ENCODE results near the gene PPP2R5E. TPM values are rescaled to one million over a fixed set of nuclear protein-coding genes. Genes with fewer than 3 reads are reported as not detected.

The PPP2R5E gene
- total and polyA plus RNA-seq, 9 of the 15 experiments (the other 6 are each of a cell fraction or from before 2014, with no cell fraction given): 4.2 to 30.3 (median 11.0) TPM

DNA sequence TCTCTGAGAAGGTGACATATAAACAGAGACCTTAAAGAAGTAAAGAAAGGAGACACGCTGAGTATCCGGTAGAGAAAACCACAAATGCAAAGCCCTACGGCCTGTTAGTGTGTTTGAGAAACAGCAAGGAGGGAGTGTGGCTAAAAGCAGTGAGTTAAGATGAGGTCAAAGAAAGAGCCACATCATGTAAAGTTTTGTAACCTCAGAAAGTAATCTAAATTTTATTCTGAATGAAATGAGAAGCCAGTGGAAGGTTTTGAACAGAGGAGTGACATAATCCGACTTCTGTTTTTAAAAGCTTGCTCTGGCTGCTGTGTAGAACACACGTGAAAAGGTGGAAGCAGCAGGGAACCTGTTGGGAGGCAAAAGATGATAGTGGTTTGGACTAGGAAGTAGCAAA, 32.6 kb downstream of the PPP2R5E start:
- CTCF ChIA-PET (ENCODE audit: low intra/inter-chr PET ratio): no interaction called here
- intact Hi-C loops (cut with micrococcal nuclease) (no loop called here), in situ Hi-C loops (cut with MboI) (no loop called here)
- Histone ChIP-seq H3K9ac (ENCODE audit: insufficient read depth in 1 of 2, low read depth in 2 of 2, low read length in 2 of 2) (no peak overlapping the region), H3K36me3 (ENCODE audit: control insufficient read depth, insufficient read depth, low read length) (peaks cover 5% of the 10 kb centered on the region; the same call in 2 of the 3 replicates), H3K4me2 (ENCODE audit: insufficient read depth, low read length) (no peak overlapping the region), H4K20me1 (replicated peaks; ENCODE audit: control insufficient read depth, insufficient read depth, low read length) (no peaks in the 10 kb centered on the region), H3K79me2 (ENCODE audit: control insufficient read depth, insufficient read depth, low read length) (peaks cover 73% of the 10 kb centered on the region), H3K9me3 (replicated peaks; ENCODE audit: control insufficient read depth, insufficient read depth, low read depth, low read length) (no peaks in the 10 kb centered on the region), H3K27ac (ENCODE audit: extremely low read depth, low read depth, low read length) (no peak overlapping the region), H3K27me3 (ENCODE audit: control insufficient read depth in 2 of 2, insufficient read depth in 2 of 2, low read length in 2 of 2) (no peaks in the 10 kb centered on the region), H2AFZ (ENCODE audit: low read depth, low read length) (no peak overlapping the region), H3K4me1 (replicated peaks in 1 of 2; ENCODE audit: control insufficient read depth in 2 of 2, insufficient read depth in 2 of 2, low read length in 2 of 2) (no peaks in the 10 kb centered on the region; a peak in 2 of 5 replicates), H3K9me1 (ENCODE audit: control insufficient read depth, insufficient read depth, low read length) (no peaks in the 10 kb centered on the region), H3K4me3 (no peak overlapping the region)
- no peak for DNase-seq (ENCODE audit: extremely low read depth in 1 of 4, low spot score in 3 of 4)
- TF ChIP-seq ZNF764 (CRISPR knock-in tag; IDR thresholded peaks at IDR 0.05; ENCODE audit: low read depth): no peak
- TF ChIP-seq CSDE1 (IDR thresholded peaks at IDR 0.05): no peak
- TF ChIP-seq, protein P1, sequence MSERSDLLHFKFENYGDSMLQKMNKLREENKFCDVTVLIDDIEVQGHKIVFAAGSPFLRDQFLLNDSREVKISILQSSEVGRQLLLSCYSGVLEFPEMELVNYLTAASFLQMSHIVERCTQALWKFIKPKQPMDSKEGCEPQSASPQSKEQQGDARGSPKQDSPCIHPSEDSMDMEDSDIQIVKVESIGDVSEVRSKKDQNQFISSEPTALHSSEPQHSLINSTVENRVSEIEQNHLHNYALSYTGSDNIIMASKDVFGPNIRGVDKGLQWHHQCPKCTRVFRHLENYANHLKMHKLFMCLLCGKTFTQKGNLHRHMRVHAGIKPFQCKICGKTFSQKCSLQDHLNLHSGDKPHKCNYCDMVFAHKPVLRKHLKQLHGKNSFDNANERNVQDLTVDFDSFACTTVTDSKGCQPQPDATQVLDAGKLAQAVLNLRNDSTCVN (CRISPR knock-in tag; IDR thresholded peaks at IDR 0.05): no peak
- no peak for TF ChIP-seq NR4A1 (CRISPR knock-in tag; IDR thresholded peaks at IDR 0.05)
- TF ChIP-seq NR4A1 (tag; IDR thresholded peaks at IDR 0.05): no peak
- no peak for TF ChIP-seq ELF1 (tag; IDR thresholded peaks at IDR 0.05)
- no peak for TF ChIP-seq CBFB (CRISPR knock-in tag; IDR thresholded peaks at IDR 0.05)
- TF ChIP-seq ZNF830 (CRISPR knock-in tag; IDR thresholded peaks at IDR 0.05): no peak
- no peak for TF ChIP-seq PHB (CRISPR knock-in tag; IDR thresholded peaks at IDR 0.05)
- no peak for TF ChIP-seq USF2 (CRISPR knock-in tag; IDR thresholded peaks at IDR 0.05)
- TF ChIP-seq SFPQ (IDR thresholded peaks at IDR 0.05; ENCODE audit: low read depth, low read length): no peak
- no peak for TF ChIP-seq TARDBP (IDR thresholded peaks at IDR 0.05)
- TF ChIP-seq TAF7 (tag; IDR thresholded peaks at IDR 0.05): no peak
- TF ChIP-seq IFI16 (CRISPR knock-in tag; IDR thresholded peaks at IDR 0.05): no peak
- TF ChIP-seq ZBTB8A (IDR thresholded peaks at IDR 0.05; ENCODE audit: partially characterized antibody): no peak
- no peak for TF ChIP-seq RBM25 (IDR thresholded peaks at IDR 0.05; ENCODE audit: low read depth, low read length, severe bottlenecking)
- TF ChIP-seq, protein P2, sequence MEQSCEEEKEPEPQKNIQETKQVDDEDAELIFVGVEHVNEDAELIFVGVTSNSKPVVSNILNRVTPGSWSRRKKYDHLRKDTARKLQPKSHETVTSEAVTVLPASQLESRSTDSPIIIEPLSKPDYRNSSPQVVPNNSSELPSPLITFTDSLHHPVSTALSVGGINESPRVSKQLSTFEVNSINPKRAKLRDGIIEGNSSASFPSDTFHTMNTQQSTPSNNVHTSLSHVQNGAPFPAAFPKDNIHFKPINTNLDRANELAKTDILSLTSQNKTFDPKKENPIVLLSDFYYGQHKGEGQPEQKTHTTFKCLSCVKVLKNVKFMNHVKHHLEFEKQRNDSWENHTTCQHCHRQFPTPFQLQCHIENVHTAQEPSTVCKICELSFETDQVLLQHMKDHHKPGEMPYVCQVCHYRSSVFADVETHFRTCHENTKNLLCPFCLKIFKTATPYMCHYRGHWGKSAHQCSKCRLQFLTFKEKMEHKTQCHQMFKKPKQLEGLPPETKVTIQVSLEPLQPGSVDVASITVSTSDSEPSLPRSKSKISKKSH (CRISPR knock-in tag; IDR thresholded peaks at IDR 0.05): no peak
- TF ChIP-seq DACH1 (IDR thresholded peaks at IDR 0.05; ENCODE audit: partially characterized antibody): no peak
- no peak for TF ChIP-seq NONO (IDR thresholded peaks at IDR 0.05; ENCODE audit: low read depth in 2 of 2, low read length in 1 of 2)
- TF ChIP-seq ZNF143 (CRISPR knock-in tag; IDR thresholded peaks at IDR 0.05): no peak
- no peak for ATAC-seq
- FAIRE-seq: no peak
- BruUV-seq (replicated peaks): no TSS peak
- POLR2A ChIA-PET: interaction anchor here (1.2 kb wide), 1 partner anchor 10 kb away, joined by 4 read pairs; no protein-coding TSS in a partner anchor
- WGBS (ENCODE audit: insufficient coverage, low coverage, missing lambda C conversion rate): 77% methylated on average over 5 of the region's 5 CpGs
